LHCN-M2 (cell line): Measurements from ENCODE around the gene MOCS2. TPM values are rescaled to one million over a fixed set of nuclear protein-coding genes. Genes with fewer than 3 reads are reported as not detected.

Source experiments
- DNase-seq: peaks from one replicate; pipeline ENCODE4 v3.0.0-alpha.2; 2012; ENCODE audit warnings: low read depth
- total RNA-seq: library from RNA; depleted of rRNA; stranded (reverse); fragments of >200 nt; gene quantifications from 2 replicates; pipeline ENCODE4 v1.2.3, GENCODE V29; 2014; rRNA removed

MOCS2 gene
- total RNA-seq, 1 experiment from 2014 or later: 76.3 TPM

DNA sequence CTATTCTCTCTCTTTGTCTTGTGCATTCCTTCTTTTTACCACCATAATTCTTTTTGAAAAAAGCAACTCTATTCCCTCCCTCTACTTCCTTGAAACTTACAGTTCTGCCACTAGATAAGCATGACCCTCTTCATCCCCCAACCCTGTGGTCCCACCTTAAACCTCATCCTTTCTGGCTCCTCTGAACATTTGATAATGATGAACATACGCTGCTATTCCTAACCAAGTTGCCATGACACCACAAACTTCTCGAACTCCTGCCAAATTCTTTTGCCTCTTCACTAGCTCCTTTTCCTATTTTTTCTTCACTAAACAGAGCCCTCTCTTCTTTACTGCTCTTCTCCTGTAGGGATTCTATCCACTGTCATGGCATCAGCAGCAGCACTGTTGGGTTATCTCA lies 57.1 kb downstream of the MOCS2 start:
- no peak for DNase-seq

DNA sequence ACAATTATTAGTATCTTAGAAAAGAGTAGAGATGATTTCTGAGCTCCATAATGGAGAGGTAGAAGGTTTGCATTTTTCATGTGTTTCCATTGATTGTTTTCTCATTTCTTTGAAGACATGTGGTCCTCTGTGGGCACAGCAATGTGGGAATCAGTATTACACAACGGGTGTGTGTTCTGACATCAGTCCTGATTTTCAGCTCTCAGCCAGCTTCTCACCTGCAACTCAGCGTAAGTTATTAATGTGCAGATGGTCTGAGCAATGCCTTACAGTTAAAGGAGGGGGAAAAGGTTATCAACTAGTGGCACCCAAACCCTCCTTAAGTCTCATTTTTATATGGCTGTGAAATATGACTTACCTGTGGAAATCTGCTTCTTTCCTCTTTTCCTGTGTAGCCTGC lies 61.3 kb downstream of the MOCS2 start:
- DNase-seq: no peak

Other genes with a start within 250 kb of the MOCS2 start
- 1.5 TPM in 2 replicates for gene ITGA2, start 120.4 kb downstream of the MOCS2 start, total RNA-seq